HG03558 (cell line): Measurements from ENCODE around the gene TRAM2.

Experiments
- ATAC-seq: cut with Tn5 transposase; IDR thresholded peaks from one replicate; pipeline ENCODE4 v1.9.1; 2021; ENCODE audit warnings: moderate number of reproducible peaks; ENCODE audit not compliant: unreplicated experiment; ENCODE audit errors: extremely low read depth

TRAM2 gene

GRCh38 chr6:52514514-52514913 lies 62.3 kb downstream of the TRAM2 start:
- no peak for ATAC-seq

GRCh38 chr6:52513896-52514295 lies 63.0 kb downstream of the TRAM2 start:
- no peak for ATAC-seq

GRCh38 chr6:52513464-52513863 lies 63.4 kb downstream of the TRAM2 start:
- no peak for ATAC-seq

GRCh38 chr6:52512199-52512598 lies 64.7 kb downstream of the TRAM2 start:
- no peak for ATAC-seq

GRCh38 chr6:52511572-52512151 lies 65.2 kb downstream of the TRAM2 start:
- ATAC-seq: no peak

- ATAC-seq: no peak
Observed at GRCh38 chr6:52511163-52511562, 65.7 kb downstream of the TRAM2 start.

- ATAC-seq: no peak
Observed at GRCh38 chr6:52510213-52510562, 66.7 kb downstream of the TRAM2 start.

- no peak for ATAC-seq
Observed at GRCh38 chr6:52509281-52510212, 67.3 kb downstream of the TRAM2 start.

- ATAC-seq: no peak
Observed at GRCh38 chr6:52508261-52508739, 68.6 kb downstream of the TRAM2 start.

GRCh38 chr6:52507557-52508260 lies 69.2 kb downstream of the TRAM2 start:
- ATAC-seq: no peak

- ATAC-seq: no peak
Observed at GRCh38 chr6:52506476-52506875, 70.4 kb downstream of the TRAM2 start.

- no peak for ATAC-seq
Observed at GRCh38 chr6:52505726-52506409, 71.0 kb downstream of the TRAM2 start.

- no peak for ATAC-seq
Observed at GRCh38 chr6:52504782-52505136, 72.1 kb downstream of the TRAM2 start.

GRCh38 chr6:52503851-52504781 lies 72.7 kb downstream of the TRAM2 start:
- ATAC-seq: no peak

- no peak for ATAC-seq
Observed at GRCh38 chr6:52503323-52503747, 73.5 kb downstream of the TRAM2 start.

- ATAC-seq: no peak
Observed at GRCh38 chr6:52502306-52503029, 74.4 kb downstream of the TRAM2 start.

GRCh38 chr6:52500238-52501129 lies 76.4 kb downstream of the TRAM2 start:
- ATAC-seq: no peak

- no peak for ATAC-seq
Observed at GRCh38 chr6:52499681-52500236, 77.1 kb downstream of the TRAM2 start.
